Measurements from ENCODE around the gene OLR1.

The OLR1 gene

GRCh38 chr12:10153271-10154144 lies 18.4 kb downstream of the OLR1 start:
- DNase-seq (ENCODE audit: low read depth), result no peak

GRCh38 chr12:10151621-10152020 lies 20.3 kb downstream of the OLR1 start:
- no peak for DNase-seq (ENCODE audit: low read depth)

- DNase-seq (ENCODE audit: low read depth), result no peak
Measured at GRCh38 chr12:10147714-10148403, 24.1 kb downstream of the OLR1 start.

GRCh38 chr12:10142976-10143589 lies 28.8 kb downstream of the OLR1 start:
- no peak for DNase-seq (ENCODE audit: low read depth)

GRCh38 chr12:10140001-10140400 lies 31.9 kb downstream of the OLR1 start:
- peak; percentile 12 for DNase-seq (ENCODE audit: low read depth)

- no peak for DNase-seq (ENCODE audit: low read depth)
Measured at GRCh38 chr12:10136637-10137205, 35.2 kb downstream of the OLR1 start.

- DNase-seq (ENCODE audit: low read depth), result no peak
Measured at GRCh38 chr12:10135126-10135525, 36.8 kb downstream of the OLR1 start.

GRCh38 chr12:10132850-10133370 lies 39.0 kb downstream of the OLR1 start:
- no peak for DNase-seq (ENCODE audit: low read depth)

- no peak for DNase-seq (ENCODE audit: low read depth)
Measured at GRCh38 chr12:10131111-10131690, 40.7 kb downstream of the OLR1 start.

- DNase-seq (ENCODE audit: low read depth), result no peak
Measured at GRCh38 chr12:10130042-10130441, 41.9 kb downstream of the OLR1 start, which contains the start of gene CLEC7A. CLEC7A (minus strand) TSS chr12:10130199; CDS start chr12:10130082, 117 bp downstream.

- DNase-seq (ENCODE audit: low read depth), result no peak
Measured at GRCh38 chr12:10128687-10129086, 43.2 kb downstream of the OLR1 start.

GRCh38 chr12:10126413-10126812 lies 45.5 kb downstream of the OLR1 start:
- no peak for DNase-seq (ENCODE audit: low read depth)

GRCh38 chr12:10122689-10123088 lies 49.2 kb downstream of the OLR1 start:
- no peak for DNase-seq (ENCODE audit: low read depth)

- no peak for DNase-seq (ENCODE audit: low read depth)
Measured at GRCh38 chr12:10121278-10121677, 50.7 kb downstream of the OLR1 start.

GRCh38 chr12:10119066-10119465 lies 52.9 kb downstream of the OLR1 start:
- no peak for DNase-seq (ENCODE audit: low read depth)

- DNase-seq (ENCODE audit: low read depth), result no peak
Measured at GRCh38 chr12:10115890-10116289, 56.0 kb downstream of the OLR1 start.

- DNase-seq (ENCODE audit: low read depth), result no peak
Measured at GRCh38 chr12:10115311-10115710, 56.6 kb downstream of the OLR1 start.

GRCh38 chr12:10113920-10114319 lies 58.0 kb downstream of the OLR1 start:
- no peak for DNase-seq (ENCODE audit: low read depth)

- DNase-seq (ENCODE audit: low read depth), result no peak
Measured at GRCh38 chr12:10113075-10113474, 58.9 kb downstream of the OLR1 start.

- no peak for DNase-seq (ENCODE audit: low read depth)
Measured at GRCh38 chr12:10111451-10111850, 60.5 kb downstream of the OLR1 start.

- no peak for DNase-seq (ENCODE audit: low read depth)
Measured at GRCh38 chr12:10110256-10110844, 61.6 kb downstream of the OLR1 start.

All from HS-27A (cell line).